ENCODE data around the gene NPSR1. TPM values are rescaled to one million over a fixed set of nuclear protein-coding genes. Genes with fewer than 3 reads are reported as not detected.
A peak's percentile ranks its signal among the peaks of the same experiment; 100 is the strongest.

NPSR1 gene
- polyA plus RNA-seq, 3 donors from 2014 or later, result not detected

GRCh38 chr7:34673066-34673465 is 15.0 kb downstream of the NPSR1 start:
- no peaks in the 10 kb centered on the region for H3K36me3 Mint-ChIP-seq
- no peaks in the 10 kb centered on the region for H3K9me3 Mint-ChIP-seq
- H3K27ac Mint-ChIP-seq, result no peak overlapping the region
- H3K4me1 Mint-ChIP-seq, result no peaks in the 10 kb centered on the region
- DNase-seq, result no peak
- H3K4me3 Mint-ChIP-seq, result no peak overlapping the region
- peaks cover 0 to 4% (median 2%) of the 10 kb centered on the region in 3 donors for H3K27me3 Mint-ChIP-seq (ENCODE audit: low read depth in 3 of 3)

- Mint-ChIP-seq H3K4me3 (no peak overlapping the region), H3K36me3 (no peaks in the 10 kb centered on the region), H3K4me1 (no peaks in the 10 kb centered on the region), H3K27ac (no peak overlapping the region), H3K27me3 (ENCODE audit: low read depth in 3 of 3) (peaks cover 0 to 4% (median 2%) of the 10 kb centered on the region in 3 donors), H3K9me3 (no peaks in the 10 kb centered on the region)
- DNase-seq, result peak in 2 of 3 donors; percentile 9 to 11
These were observed 17.8 kb downstream of the NPSR1 start for GRCh38 chr7:34675749-34676374.

DNA sequence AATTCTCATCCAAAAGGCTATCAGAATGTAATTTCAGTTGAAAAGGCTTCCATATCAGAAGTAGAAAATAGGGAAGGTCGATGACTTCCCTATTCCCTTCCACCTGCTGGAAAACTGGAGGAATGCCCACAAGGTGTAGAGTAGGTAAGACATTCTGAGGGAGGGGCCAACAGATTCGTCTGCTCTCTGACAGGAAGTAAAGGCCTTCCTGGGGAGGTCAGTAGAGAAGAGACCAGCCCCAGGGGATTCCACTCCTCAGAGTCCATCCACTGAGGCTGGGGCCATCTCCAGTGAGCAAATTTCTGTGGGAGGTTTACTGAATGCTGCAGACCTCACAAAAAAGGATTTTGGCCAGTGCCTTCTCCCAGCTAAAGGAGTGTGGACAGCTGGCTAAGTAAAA is 19.5 kb downstream of the NPSR1 start:
- no peak overlapping the region for H3K27ac Mint-ChIP-seq
- no peak overlapping the region for H3K4me3 Mint-ChIP-seq
- peaks cover 0 to 5% (median 2%) of the 10 kb centered on the region in 3 donors for H3K27me3 Mint-ChIP-seq (ENCODE audit: low read depth in 3 of 3)

DNA sequence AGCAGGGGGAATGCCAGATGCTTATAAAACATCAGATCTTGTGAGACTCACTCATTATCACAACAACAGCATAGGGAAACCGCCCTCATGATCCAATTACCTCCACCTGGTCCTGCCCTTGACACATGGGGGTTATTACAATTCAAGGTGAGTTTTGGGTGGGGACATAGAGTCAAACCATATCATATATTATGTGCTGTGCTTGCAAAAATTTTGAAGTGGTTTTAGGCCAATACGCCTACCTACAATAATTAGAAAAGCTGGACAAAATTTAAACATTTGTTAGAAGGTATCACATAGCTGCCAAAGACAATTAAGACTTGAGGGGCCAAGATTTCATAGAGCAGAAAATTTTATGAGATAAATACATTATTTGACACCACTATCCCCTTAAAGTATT is 29.5 kb downstream of the NPSR1 start:
- H3K27me3 Mint-ChIP-seq (ENCODE audit: low read depth in 3 of 3), result peaks cover 3 to 16% (median 6%) of the 10 kb centered on the region in 3 donors
- H3K36me3 Mint-ChIP-seq, result no peaks in the 10 kb centered on the region
- no peak overlapping the region for H3K4me3 Mint-ChIP-seq
- no peaks in the 10 kb centered on the region for H3K4me1 Mint-ChIP-seq
- H3K27ac Mint-ChIP-seq, result no peak overlapping the region
- peaks cover 0 to 6% (median 3%) of the 10 kb centered on the region in 6 donors for H3K9me3 Mint-ChIP-seq
- no peak for DNase-seq

More for the DNA sequence above, 19.5 kb downstream of the NPSR1 start:
- Mint-ChIP-seq H3K9me3 (no peaks in the 10 kb centered on the region), H3K36me3 (no peaks in the 10 kb centered on the region), H3K4me1 (no peaks in the 10 kb centered on the region)
- no peak for DNase-seq

DNA sequence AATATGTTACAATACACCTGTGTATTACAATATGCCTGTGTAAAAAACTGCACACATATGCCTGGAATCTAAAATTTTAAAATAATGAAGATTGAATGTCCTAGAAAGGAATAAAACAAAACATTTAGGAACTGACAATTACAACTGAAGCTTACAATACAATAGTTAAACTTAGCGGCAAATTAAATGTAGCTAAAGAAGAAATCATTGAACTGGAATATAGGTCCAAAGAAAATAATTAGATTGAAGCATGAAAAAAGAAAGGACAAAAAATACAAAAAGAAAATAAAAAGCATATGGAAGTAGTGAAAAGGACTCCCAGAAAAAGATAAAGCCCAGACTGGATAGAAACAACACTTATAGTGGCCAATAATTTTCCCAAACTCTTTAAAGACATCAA is 38.4 kb downstream of the NPSR1 start:
- Mint-ChIP-seq H3K9me3 (peaks cover 7 to 34% (median 16%) of the 10 kb centered on the region in 6 donors), H3K4me1 (no peaks in the 10 kb centered on the region), H3K27me3 (ENCODE audit: low read depth in 3 of 3) (peaks cover 0 to 19% (median 9%) of the 10 kb centered on the region in 3 donors), H3K4me3 (no peak overlapping the region), H3K27ac (no peak overlapping the region), H3K36me3 (peaks cover 0 to 4% (median 0%) of the 10 kb centered on the region in 3 donors)
- no peak for DNase-seq

DNA sequence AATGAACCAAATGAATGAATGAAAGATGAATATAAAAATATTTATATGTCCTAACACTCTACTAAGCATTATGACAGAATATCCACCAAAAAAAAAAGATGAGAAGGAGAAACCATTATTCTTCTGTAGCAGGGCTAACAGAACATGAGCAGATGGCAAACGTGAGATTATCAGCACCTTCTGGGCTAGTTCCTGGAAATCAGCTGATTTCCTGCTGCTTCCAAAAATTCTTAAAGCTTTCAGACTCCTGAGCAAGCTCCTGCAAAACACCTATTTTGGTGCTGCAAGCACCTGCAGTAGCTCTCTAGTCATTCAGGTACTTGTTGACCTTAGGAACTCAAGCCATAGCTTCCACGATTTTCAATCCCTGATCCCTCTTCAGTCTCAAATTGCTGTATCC is 51.8 kb downstream of the NPSR1 start:
- no peak overlapping the region for H3K4me3 Mint-ChIP-seq
- H3K36me3 Mint-ChIP-seq, result no peaks in the 10 kb centered on the region
- no peaks in the 10 kb centered on the region for H3K9me3 Mint-ChIP-seq
- peaks cover 2 to 11% (median 5%) of the 10 kb centered on the region in 3 donors for H3K27me3 Mint-ChIP-seq (ENCODE audit: low read depth in 3 of 3)
- no peaks in the 10 kb centered on the region for H3K4me1 Mint-ChIP-seq
- no peak overlapping the region for H3K27ac Mint-ChIP-seq
- no peak for DNase-seq

GRCh38 chr7:34718867-34719266 is 60.8 kb downstream of the NPSR1 start:
- peak overlapping the region; percentile 53 to 74 (median 59) for H3K4me3 Mint-ChIP-seq
- DNase-seq, result peak; percentile 15 to 29 (median 15)
- H3K36me3 Mint-ChIP-seq, result no peaks in the 10 kb centered on the region
- H3K27me3 Mint-ChIP-seq (ENCODE audit: low read depth in 3 of 3), result no peaks in the 10 kb centered on the region
- peaks cover 26 to 36% of the 10 kb centered on the region in 2 donors for H3K4me1 Mint-ChIP-seq
- no peaks in the 10 kb centered on the region for H3K9me3 Mint-ChIP-seq
- peak overlapping the region; percentile 40 to 85 (median 80) for H3K27ac Mint-ChIP-seq

DNA sequence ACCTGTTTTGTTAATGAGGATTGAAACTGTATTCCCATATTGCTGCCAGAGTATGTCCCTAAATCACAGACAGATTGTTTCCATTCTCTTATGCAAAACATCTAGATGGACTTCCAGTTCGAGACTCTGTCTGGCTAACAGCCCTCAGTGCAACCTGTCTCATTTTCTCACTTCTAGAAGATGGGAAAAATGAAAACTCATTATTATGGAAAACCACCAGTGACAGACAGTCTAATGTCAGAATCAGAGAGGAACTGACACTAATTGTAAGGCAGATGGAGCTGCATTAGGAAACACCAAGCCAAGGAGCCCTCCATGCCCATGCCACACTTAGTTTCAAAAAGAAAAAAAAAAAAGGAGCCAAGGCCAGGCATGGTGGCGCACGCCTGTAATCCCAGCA is 61.6 kb downstream of the NPSR1 start:
- Mint-ChIP-seq H3K4me1 (peaks cover 33 to 43% of the 10 kb centered on the region in 2 donors), H3K27me3 (ENCODE audit: low read depth in 3 of 3) (no peaks in the 10 kb centered on the region), H3K27ac (peak overlapping the region in 2 of 6 donors; percentile 10 to 85), H3K4me3 (no peak overlapping the region), H3K9me3 (no peaks in the 10 kb centered on the region), H3K36me3 (no peaks in the 10 kb centered on the region)
- no peak for DNase-seq

- H3K27ac Mint-ChIP-seq, result peak overlapping the region in 1 of 6 donors; percentile 0
- H3K9me3 Mint-ChIP-seq, result no peaks in the 10 kb centered on the region
- no peaks in the 10 kb centered on the region for H3K27me3 Mint-ChIP-seq (ENCODE audit: low read depth in 3 of 3)
- H3K4me1 Mint-ChIP-seq, result peaks cover 36 to 50% of the 10 kb centered on the region in 2 donors
- no peak for DNase-seq
- no peak overlapping the region for H3K4me3 Mint-ChIP-seq
- no peaks in the 10 kb centered on the region for H3K36me3 Mint-ChIP-seq
These were observed 62.3 kb downstream of the NPSR1 start for GRCh38 chr7:34720289-34720688.

- H3K4me1 Mint-ChIP-seq, result peaks cover 32 to 43% of the 10 kb centered on the region in 2 donors
- no peak for DNase-seq
- no peak overlapping the region for H3K4me3 Mint-ChIP-seq
- no peaks in the 10 kb centered on the region for H3K27me3 Mint-ChIP-seq (ENCODE audit: low read depth in 3 of 3)
- no peaks in the 10 kb centered on the region for H3K9me3 Mint-ChIP-seq
- H3K27ac Mint-ChIP-seq, result no peak overlapping the region
- no peaks in the 10 kb centered on the region for H3K36me3 Mint-ChIP-seq
These were observed 65.3 kb downstream of the NPSR1 start for GRCh38 chr7:34723338-34723737.

- no peaks in the 10 kb centered on the region for H3K36me3 Mint-ChIP-seq
- peaks cover 25 to 37% of the 10 kb centered on the region in 2 donors for H3K4me1 Mint-ChIP-seq
- H3K9me3 Mint-ChIP-seq, result no peaks in the 10 kb centered on the region
- H3K27ac Mint-ChIP-seq, result peak overlapping the region; percentile 39 to 87 (median 75)
- peak overlapping the region; percentile 52 to 70 (median 67) for H3K4me3 Mint-ChIP-seq
- no peaks in the 10 kb centered on the region for H3K27me3 Mint-ChIP-seq (ENCODE audit: low read depth in 3 of 3)
- peak in 2 of 3 donors; percentile 6 to 17 for DNase-seq
These were observed 66.0 kb downstream of the NPSR1 start for GRCh38 chr7:34723866-34724490.

GRCh38 chr7:34726221-34726620 is 68.2 kb downstream of the NPSR1 start:
- no peak overlapping the region for H3K4me3 Mint-ChIP-seq
- H3K27ac Mint-ChIP-seq, result peak overlapping the region in 2 of 6 donors; percentile 37 to 38
- H3K4me1 Mint-ChIP-seq, result peaks cover 18 to 29% of the 10 kb centered on the region in 2 donors
- H3K9me3 Mint-ChIP-seq, result peaks cover 0 to 3% (median 0%) of the 10 kb centered on the region in 6 donors
- H3K27me3 Mint-ChIP-seq (ENCODE audit: low read depth in 3 of 3), result no peaks in the 10 kb centered on the region
- H3K36me3 Mint-ChIP-seq, result no peaks in the 10 kb centered on the region
- DNase-seq, result no peak

DNA sequence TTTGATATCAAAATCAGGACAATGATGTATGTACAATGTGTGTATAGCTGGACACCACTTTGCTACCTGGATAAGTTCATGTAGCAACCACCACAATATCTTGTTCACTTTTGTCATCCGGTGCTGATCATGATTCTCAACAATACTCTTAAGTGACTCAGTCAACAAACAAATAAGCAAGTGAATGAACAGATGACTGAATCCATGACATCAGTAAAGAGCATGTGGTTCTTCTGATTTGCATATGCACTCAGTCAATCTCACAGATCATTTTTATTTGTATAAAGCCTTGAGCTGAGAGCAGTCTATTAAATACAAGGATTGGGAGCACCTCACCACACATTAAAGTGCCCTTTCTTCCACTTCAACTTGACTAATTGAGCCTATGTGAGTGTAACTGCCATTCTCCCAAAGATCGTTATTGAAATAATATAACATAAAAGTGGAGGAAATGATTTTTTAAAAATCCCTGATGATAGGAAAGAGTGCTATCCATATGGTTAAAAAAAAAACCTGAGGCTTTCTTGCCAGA is 69.5 kb downstream of the NPSR1 start:
- H3K27me3 Mint-ChIP-seq (ENCODE audit: low read depth in 3 of 3), result peaks cover 0 to 2% (median 0%) of the 10 kb centered on the region in 3 donors
- no peak overlapping the region for H3K27ac Mint-ChIP-seq
- H3K4me1 Mint-ChIP-seq, result peaks cover 15 to 25% of the 10 kb centered on the region in 2 donors
- no peak overlapping the region for H3K4me3 Mint-ChIP-seq
- H3K36me3 Mint-ChIP-seq, result no peaks in the 10 kb centered on the region
- peaks cover 0 to 3% (median 0%) of the 10 kb centered on the region in 6 donors for H3K9me3 Mint-ChIP-seq
- DNase-seq, result no peak

- Mint-ChIP-seq H3K27me3 (ENCODE audit: low read depth in 3 of 3) (peaks cover 0 to 2% (median 0%) of the 10 kb centered on the region in 3 donors), H3K9me3 (peaks cover 0 to 3% (median 0%) of the 10 kb centered on the region in 6 donors), H3K4me3 (no peak overlapping the region), H3K4me1 (peaks cover 12 to 20% of the 10 kb centered on the region in 2 donors), H3K27ac (no peak overlapping the region), H3K36me3 (no peaks in the 10 kb centered on the region)
- DNase-seq, result no peak
These were observed 70.1 kb downstream of the NPSR1 start for GRCh38 chr7:34728156-34728555.

All from immature natural killer cell (primary cell).